Left ventricle myocardium inferior (tissue), 1 donor: ENCODE results near the gene KRT10. TPM values are rescaled to one million over a fixed set of nuclear protein-coding genes. Genes with fewer than 3 reads are reported as not detected.
"Not testable (repeated sequence)": the region's sequence is repeated elsewhere in the genome, so short reads cannot be mapped to it uniquely, and the experiment has no call there.

Experiments used
- DNase-seq: peaks from one replicate; pipeline ENCODE4 v3.0.0-alpha.2; 2020
- H3K27ac ChIP-seq: fragments of 200-600 bp; replicated peaks from 2 replicates; pipeline ENCODE4 v1.8.0; 2021
- H3K27me3 ChIP-seq: fragments of 200-600 bp; 2 replicates; pipeline ENCODE4 v1.8.0; 2021; ENCODE audit warnings: low read depth
- H3K36me3 ChIP-seq: fragments of 200-600 bp; 2 replicates; pipeline ENCODE4 v1.8.0; 2021
- H3K4me1 ChIP-seq: fragments of 200-600 bp; 2 replicates; pipeline ENCODE4 v1.8.0; 2021
- H3K4me3 ChIP-seq: fragments of 200-600 bp; 2 replicates; pipeline ENCODE4 v1.8.0; 2021; ENCODE audit warnings: mild to moderate bottlenecking, moderate library complexity
- H3K9me3 ChIP-seq: fragments of 200-600 bp; replicated peaks from 2 replicates; pipeline ENCODE4 v1.8.0; 2021
- CTCF ChIP-seq: fragments of 200-600 bp; IDR thresholded peaks from 2 replicates; pipeline ENCODE4 v1.8.0; 2021; ENCODE audit warnings: antibody characterized with exemption, mild to moderate bottlenecking, borderline replicate concordance
- intact Hi-C: fragments of 100-400 bp; cut with micrococcal nuclease; formaldehyde crosslinking; loops from one replicate; pipeline ENCODE4 v1.11.0; 2022
- total RNA-seq: library from RNA; stranded (reverse); fragmentation: NEBNext Ultra II Directional; extraction: Animal tissue kit (Norgen Biotek cat#: 25700); gene quantifications from one replicate; pipeline ENCODE4 v1.2.1, GENCODE V29; 2021
- donor health status: DM: no; HTN: yes; CAD: no; lungs with severe emphysema.

KRT10 gene
- total RNA-seq, 1 donor from 2014 or later: 54.7 TPM

GRCh38 chr17:40817103-40817682 lies 5.2 kb downstream of the KRT10 start:
- DNase-seq: no peak
- Histone ChIP-seq H3K4me1 (peaks cover 50% of the 10 kb centered on the region), H3K27me3 (no peaks in the 10 kb centered on the region), H3K9me3 (no peaks in the 10 kb centered on the region), H3K4me3 (no peak overlapping the region), H3K36me3 (peaks cover 18% of the 10 kb centered on the region), H3K27ac (no peak overlapping the region)
- intact Hi-C loops: no loop called here
- TF ChIP-seq CTCF: no peak

GRCh38 chr17:40816569-40816968 lies 5.8 kb downstream of the KRT10 start:
- intact Hi-C loops: no loop called here
- Histone ChIP-seq H3K27ac (no peak overlapping the region), H3K9me3 (no peaks in the 10 kb centered on the region), H3K36me3 (peaks cover 18% of the 10 kb centered on the region), H3K27me3 (no peaks in the 10 kb centered on the region), H3K4me1 (peaks cover 46% of the 10 kb centered on the region), H3K4me3 (no peak overlapping the region)
- TF ChIP-seq CTCF: no peak
- DNase-seq: no peak

GRCh38 chr17:40815381-40815780 lies 7.0 kb downstream of the KRT10 start:
- DNase-seq: no peak
- H3K27ac ChIP-seq: no peak overlapping the region
- TF ChIP-seq CTCF: no peak
- H3K27me3 ChIP-seq: no peaks in the 10 kb centered on the region
- peaks cover 38% of the 10 kb centered on the region for H3K4me1 ChIP-seq
- H3K36me3 ChIP-seq: peaks cover 18% of the 10 kb centered on the region
- H3K9me3 ChIP-seq: no peaks in the 10 kb centered on the region
- intact Hi-C loops: no loop called here
- no peak overlapping the region for H3K4me3 ChIP-seq

GRCh38 chr17:40814657-40815056 lies 7.8 kb downstream of the KRT10 start:
- intact Hi-C loops, H3K9me3 ChIP-seq, H3K4me3 ChIP-seq, H3K27me3 ChIP-seq, DNase-seq, H3K27ac ChIP-seq: not testable (repeated sequence)
- H3K4me1 ChIP-seq: peaks cover 38% of the 10 kb centered on the region
- H3K36me3 ChIP-seq: peaks cover 18% of the 10 kb centered on the region

GRCh38 chr17:40813804-40814203 lies 8.6 kb downstream of the KRT10 start:
- DNase-seq: no peak
- TF ChIP-seq CTCF: no peak
- Histone ChIP-seq H3K4me1 (peaks cover 39% of the 10 kb centered on the region), H3K27ac (no peak overlapping the region), H3K9me3 (no peaks in the 10 kb centered on the region), H3K4me3 (no peak overlapping the region), H3K27me3 (no peaks in the 10 kb centered on the region), H3K36me3 (peaks cover 18% of the 10 kb centered on the region)
- intact Hi-C loops: no loop called here

GRCh38 chr17:40812639-40813038 lies 9.8 kb downstream of the KRT10 start:
- Histone ChIP-seq H3K9me3 (no peaks in the 10 kb centered on the region), H3K27me3 (no peaks in the 10 kb centered on the region), H3K4me1 (peaks cover 30% of the 10 kb centered on the region), H3K27ac (no peak overlapping the region), H3K36me3 (peaks cover 12% of the 10 kb centered on the region), H3K4me3 (no peak overlapping the region)
- intact Hi-C loops: no loop called here
- TF ChIP-seq CTCF: no peak
- no peak for DNase-seq
